DMS79 (cell line): ENCODE data around the gene SPTLC3.
"Not testable (repeated sequence)": the region's sequence is repeated elsewhere in the genome, so short reads cannot be mapped to it uniquely, and the experiment has no call there.

Experiments
- DNase-seq: peaks from one replicate; lab custom pipeline; 2025; lab: John Stamatoyannopoulos, UW

Gene SPTLC3

DNA sequence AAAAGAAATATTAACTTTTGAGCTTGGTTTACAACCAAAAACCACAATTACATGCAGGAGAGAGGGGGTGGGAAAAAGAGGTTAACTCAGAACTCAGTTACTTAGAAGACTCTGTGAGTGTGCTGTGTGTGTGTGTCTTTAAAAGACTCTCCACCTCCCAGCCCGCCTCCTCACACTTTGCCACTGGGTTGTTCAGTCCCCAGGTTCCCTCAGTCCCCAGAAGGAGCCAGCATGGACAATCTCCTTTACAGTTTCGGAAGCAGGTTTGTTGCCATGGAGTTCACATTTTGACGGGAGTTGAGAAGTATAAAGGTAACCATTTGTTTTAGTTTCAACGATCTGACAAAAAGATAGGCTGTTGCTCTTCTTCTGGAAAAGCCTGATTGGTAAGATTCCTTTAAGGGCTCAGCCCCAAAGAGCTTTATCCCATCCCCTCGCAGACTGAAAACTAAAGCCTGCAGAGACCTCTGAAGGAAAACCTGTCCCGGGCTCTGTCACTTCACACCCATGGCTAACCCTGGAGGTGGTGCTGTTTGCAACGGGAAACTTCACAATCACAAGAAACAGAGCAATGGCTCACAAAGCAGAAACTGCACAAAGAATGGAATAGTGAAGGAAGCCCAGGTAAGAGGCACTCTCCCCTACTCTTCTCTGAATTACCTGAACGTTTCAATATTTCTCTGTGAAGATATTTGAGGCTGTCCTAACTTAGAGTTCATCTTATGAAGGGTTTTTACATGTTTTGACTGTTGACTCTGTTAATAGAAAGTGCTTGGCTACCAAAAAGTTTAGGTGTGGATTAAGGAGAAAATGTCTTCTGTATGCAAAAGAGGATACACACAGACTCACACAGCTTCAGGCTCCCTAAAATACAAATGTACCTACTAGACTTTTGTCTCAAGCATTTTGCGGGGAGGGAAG, at the start of gene SPTLC3:
Gene SPTLC3 (plus strand): TSS at position 212 of the 921 bp plus-strand sequence. CDS start 296 bp downstream, at position 508.
- DNase-seq, result no peak

DNA sequence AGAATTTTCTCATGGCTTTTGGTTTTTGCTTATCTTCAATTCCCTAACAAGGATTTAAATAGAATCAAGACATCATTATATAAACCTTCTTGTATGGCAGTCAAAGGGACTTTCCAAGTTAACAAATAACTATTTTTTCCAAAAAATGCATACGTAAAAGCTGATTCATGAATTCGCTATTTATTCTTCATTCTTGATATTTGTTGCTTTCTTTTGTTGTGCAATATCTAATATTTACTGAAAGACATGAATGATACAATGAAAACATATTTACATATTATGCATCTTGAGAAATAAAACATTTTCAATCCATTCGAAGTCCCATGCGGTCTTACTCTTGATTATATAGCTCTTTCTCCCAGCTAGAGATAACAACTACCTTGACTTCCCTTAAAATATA, 47.0 kb upstream of the SPTLC3 start:
- no peak for DNase-seq

DNA sequence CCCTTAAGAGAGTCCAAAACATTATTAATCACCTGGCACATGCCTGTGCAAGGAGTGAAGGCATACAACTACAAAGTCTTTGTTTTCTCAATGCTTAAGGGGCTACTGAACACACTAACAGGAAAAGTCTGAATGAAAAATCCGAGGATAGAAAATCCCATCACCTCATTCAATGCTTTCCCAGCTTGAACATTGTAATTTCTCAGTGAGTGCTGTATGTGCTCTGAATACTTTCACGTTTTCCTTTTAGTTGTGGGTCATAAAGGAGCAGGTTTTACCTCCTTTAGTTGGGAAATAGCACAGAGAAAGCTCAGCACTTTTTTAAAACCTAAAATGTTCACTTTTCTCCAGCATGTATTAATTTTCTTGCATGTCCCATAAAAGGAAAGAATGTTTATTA, 45.9 kb upstream of the SPTLC3 start:
- DNase-seq, result no peak

DNA sequence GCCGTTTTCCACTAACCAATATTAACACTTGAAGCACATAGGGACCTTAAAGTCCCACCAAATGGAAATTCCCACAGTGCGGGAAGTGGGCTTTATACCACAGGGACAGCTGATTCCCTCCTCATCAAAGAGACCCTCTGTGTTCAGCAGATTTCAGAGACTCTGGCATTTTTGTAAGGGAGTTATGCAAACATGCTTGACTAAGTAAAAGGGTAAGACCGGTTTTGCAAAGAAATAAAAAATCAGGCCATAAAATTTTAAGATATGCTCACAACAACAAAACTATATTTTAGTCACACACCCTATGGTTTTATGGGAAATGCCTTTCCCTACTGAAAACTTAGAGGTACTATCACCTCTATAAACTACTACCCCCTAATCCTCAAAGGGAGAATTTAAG, 45.4 kb upstream of the SPTLC3 start:
- DNase-seq, result no peak

DNA sequence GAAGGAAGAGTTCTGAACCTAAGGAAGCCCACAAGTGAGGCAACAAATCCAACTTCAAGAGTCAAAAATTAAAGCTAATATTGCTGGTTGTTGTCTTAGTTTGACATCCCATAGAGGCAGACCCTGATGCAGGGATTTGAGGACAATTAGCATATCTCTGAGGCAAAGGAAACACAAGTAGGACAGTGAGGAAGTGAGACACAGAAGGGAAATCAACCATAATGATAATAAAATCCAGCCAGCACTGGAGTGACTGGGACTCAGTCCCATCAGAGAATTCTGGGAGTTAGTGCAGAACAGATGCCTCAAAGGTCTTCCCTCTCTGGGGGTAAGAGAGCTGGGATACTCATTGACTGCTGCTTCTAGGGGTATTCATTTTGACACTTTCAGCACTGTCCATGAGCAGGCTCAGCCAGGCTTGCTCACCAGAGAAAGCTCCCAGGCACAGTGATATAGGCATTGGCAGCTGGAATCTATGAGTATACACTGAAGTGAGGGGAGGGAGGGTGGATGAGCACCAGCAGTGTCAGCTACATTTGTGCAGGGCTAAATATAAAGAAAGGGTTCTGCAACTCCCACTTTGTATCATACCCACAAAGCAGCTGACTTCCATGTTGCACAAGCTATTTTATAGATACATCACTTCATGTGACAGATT, 43.4 kb upstream of the SPTLC3 start:
- DNase-seq, result no peak

DNA sequence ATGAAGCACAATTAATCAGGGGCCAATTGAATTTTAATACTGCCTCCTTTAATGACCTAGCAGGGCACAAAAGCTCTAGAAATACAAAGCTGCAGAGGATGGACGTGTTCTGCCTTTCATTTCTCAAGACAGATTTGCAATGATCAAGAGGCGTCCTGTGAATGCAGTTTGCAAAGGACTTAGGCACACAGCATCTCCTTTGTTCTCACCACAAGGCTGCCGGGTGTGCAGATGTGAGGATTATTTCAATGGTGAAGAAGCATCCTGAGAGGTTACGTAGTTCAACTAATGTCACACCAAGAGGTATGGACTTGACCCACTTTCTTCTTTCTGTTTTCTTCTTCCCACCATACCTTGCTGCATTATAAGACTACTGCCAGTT, 42.9 kb upstream of the SPTLC3 start:
- no peak for DNase-seq

DNA sequence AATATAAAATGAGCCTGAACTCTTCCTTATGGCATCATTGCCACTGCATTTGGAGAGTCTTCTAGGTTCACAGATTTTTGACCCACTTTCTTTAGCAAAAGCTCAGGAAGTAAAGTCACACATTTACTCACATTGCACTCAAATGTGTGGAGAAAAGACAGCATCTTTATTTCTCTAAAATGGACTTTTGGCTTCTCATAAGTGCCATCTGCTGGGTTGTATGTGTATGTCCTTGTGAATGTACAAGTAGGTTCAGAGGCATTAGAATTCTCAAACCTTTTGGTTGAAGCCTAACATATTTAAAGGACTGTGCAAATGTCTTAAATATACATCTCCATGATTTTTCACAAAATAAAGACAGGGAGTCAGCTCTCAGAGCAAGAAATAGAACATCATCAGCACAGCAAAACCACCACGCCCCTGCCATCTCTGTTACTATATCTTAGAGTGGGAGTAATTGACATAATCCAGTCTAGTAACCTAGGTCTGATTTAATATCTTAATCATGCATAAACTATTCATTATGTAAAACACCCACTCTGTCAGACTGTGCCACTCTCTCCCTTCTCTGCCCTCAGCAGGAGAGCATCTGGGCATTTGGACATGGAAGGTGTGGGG, 42.2 kb upstream of the SPTLC3 start:
- DNase-seq, result no peak

DNA sequence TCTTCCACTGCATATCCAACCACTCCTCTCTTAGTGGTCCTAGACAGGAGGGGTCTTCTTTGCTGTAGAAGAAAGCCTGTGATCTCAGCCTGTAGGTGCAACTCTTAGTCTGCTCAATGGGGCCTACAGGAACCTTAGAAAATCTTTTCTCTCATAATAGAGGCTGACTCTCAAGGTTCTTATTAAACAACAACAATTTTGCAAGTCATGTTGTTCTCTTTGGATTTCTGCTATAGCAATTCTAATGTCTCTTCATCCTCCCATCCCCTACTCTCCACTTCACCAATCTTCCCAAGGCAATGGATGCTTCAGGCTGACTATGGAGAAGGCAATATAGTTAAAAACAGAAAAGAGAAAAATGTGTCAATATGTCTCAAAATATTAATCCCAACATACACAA, 40.8 kb upstream of the SPTLC3 start:
- DNase-seq, result no peak

DNA sequence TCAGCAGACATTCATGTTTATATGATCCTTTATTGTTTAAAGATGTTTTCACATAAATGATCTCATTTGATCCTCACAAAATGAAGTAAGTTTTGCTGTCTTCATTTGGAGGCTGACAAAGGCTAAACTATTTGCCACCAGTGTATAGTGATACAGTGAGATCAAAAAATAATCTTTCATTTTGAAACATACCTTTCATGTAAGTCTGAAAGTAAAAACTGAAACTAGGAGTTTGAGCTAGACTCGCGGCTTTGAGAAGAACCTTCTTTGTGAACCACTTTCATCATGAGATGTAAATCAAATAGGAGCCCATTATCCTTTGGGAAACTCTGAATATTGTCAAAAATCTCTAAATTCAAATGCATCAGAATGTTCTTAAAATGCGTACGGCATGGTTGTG, 40.3 kb upstream of the SPTLC3 start:
- no peak for DNase-seq

DNA sequence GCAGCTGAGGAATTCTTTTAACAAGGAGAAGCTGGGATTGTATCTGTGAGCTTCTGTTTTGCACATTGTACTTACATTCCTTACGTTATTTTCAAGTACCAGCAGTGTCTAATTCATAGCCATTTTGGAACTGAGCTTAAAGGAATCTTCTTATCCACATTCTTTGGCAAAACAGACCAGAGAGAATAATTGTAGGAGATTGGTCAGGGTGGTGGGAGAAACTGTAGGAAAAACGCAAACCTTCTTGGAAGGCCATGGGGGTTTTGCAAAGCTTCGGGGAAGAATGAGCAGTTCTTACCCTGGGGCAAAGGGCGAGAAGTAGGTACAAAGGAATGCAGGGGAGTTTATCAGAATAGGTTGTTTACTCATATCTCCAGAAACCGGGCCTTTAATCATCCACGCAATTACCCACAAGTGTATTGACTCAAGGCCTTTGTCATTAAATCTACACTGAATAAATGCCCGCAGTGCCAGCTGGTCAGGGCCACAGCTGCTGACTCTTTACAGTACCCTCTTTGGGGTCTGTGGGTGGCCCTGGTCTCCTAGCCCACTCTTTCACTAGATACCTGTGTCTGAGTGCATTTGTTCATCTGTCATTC, 39.6 kb upstream of the SPTLC3 start:
- no peak for DNase-seq

DNA sequence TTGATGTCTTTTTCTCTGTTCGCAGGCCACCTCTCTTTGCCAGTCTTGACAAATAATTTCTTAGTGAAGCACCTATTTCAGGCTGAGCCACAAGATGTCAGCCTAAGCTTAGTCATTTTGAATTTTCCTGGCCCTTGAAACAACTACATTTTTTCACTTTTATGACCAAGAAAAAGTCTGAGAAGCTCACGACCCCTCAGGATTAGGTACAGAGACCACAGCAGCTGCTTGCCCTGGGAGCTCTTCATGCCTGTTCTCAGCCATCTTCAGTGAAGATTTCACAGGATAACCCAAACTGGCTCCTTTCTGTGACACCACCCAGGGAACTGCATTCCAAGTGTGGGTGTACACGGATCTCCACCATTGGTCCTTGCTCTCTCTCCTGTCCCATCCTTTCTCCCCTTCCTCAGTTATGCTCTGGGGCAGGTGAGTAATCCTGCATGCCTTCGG, 38.4 kb upstream of the SPTLC3 start:
- DNase-seq, result no peak

DNA sequence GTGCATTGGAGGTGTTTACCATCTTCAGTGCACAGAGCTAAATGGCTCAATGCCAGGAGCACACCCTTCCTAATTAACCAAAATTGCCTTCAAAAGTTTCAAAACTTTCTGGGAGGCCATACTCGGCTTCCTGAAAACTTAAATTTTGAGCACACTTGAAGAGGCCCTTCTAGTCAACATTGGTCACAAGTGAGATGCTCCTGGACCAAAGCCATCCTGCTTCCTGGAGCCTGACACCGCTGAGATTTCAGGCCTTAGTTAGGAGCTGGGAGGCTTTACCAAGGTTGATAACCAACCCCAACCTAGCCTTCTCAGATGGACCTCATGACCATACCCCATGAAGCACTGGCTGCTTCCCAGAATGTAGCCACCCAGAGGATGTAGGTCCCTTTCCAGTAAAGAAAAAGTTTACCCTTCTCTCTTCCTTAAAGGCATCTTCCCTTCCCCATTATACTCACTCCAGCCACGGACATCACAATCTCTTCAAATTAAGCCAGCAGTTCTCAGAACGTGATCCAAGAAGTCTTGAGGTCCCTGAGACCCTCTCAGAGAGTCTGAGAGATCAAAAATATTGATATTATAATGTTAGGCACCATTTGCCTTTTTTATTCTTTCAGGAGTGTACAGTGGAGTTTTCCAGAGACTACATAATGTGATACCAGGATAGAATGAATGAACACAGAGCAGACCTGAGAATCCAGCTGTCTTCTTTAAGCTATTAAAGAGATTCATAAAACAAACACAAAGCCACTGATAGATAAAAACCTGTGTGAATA, 32.8 kb upstream of the SPTLC3 start:
- DNase-seq, result no peak

DNA sequence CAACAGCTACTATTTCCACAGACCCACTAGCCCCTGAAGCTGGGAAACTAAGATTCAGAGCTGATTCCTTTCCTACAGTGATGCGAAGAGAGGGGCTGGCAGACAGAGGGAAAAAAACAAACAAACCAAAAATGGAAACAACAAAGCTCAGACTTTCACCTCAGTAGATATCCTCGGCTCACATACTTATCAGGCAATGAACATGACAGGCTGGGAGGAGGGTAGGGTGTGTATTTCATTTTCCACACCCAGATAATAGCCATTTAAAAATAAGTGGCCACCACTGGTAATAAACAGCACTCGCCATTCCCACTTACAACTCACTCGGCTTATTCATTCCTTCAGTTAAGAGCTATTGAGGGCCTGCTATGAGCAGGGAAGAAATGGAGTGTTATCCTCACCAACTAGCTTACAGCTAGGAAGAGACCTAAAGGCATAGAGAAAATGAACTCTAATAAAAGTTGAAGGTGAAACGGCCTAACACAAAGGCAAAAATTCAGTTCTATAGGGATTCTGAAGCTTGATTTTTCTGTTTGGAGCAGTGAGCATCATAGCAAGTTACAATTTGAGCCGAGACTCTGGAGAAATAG, 32.0 kb upstream of the SPTLC3 start:
- no peak for DNase-seq

DNA sequence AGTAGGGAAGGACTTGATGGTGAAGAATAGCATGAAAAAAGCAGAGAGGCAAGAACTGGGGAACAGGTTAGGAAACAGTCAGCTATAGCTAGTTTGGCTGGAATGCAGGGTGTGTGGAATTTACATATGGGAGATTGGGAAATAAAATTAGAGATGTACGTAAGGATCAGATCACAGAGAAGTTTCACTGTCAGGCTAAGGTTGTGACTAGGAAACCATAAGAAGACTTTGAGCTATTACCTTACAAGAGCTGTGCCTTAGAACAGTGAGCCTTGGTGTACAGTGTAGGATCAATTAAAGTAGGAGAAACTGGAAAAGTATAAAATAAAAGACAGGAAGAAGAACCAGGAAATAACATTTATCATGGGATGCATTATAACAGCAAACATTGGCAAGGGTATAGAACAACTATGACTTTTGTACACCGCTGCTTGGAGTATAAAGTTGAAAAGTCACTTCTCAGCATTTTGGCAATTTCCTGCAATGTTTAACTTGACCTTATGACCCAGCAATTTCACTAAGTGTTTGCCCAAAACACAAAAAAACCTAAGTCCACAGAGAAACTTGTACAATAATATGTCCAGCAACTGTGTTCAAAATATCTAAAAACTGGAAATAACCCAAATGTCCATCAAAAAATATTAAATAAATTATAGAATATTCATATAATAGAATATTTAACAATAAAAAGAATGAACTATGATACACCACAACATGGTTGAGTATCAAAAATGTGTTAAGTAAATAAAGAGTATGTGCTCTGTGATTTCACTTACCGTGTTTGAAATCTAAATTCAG, 31.2 kb upstream of the SPTLC3 start:
- no peak for DNase-seq

DNA sequence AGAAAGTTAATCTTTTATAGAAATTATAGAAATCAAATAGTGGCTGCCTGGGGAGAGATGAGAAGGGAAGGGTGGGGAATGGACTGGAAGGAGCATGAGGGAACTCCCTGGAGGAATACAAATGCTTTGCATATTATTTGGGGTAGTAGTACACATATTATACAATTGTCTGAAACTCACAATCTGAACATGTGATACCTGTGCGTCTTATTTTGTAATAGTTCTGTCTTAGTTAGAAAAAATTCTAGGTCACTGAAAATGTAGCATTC, 30.7 kb upstream of the SPTLC3 start:
- no peak for DNase-seq

DNA sequence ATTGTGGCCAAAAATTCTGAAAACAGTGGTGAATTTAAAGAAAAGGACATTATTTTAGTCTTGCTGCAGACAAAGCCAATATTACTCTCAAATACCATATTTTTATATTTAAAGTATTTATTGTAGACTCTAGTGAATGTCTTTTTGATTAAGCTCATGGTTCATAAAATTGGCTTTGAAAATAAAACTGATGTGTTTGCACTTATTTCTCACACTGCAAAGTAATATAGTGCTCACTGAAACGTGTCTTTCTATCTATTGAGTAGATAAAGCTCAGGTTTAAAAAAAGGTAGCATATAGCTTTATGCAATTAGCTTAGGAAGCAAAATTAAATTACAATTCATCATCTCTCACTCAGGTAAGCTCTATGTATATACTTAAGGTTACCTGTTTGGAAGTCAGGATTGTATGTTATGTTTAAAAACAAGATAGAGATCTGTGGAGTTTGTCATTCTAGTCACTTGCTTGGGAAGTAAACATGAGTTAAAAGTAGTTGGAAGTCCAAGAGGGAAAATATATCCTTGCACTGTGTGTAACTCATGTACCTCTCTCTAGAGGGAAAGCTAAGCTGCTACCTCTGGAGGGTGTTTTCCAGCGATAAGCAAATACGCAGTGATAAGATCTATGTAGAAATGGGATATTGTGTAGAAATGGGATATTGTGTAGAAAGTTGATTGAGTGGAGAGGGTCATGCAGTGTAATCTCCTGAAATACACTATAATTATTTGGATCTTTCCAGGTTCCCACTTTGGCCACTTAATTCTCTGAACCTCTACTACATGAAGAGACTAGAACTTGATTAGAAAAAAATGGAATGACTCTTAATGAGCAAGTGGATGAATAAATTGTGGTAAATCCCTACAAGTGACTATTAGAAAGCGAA, 29.9 kb upstream of the SPTLC3 start:
- DNase-seq, result no peak

DNA sequence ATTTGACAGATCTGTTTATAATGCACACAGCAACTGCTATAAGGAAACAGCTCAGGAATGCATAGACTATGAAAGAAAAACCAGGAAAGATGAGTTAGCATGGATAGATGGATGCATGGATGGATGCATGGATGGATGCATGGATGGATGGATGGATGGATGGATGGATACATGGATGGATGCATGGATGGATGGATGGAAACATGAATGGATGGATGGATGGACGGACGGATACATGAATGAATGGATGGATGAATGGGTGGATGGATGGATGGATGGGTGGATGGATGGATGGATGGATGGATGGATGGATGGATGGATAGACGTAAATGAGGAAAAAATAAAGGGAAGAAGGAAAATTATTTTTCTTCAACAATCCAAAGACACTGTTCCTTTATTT, 29.1 kb upstream of the SPTLC3 start:
- DNase-seq, result not testable (repeated sequence)

DNA sequence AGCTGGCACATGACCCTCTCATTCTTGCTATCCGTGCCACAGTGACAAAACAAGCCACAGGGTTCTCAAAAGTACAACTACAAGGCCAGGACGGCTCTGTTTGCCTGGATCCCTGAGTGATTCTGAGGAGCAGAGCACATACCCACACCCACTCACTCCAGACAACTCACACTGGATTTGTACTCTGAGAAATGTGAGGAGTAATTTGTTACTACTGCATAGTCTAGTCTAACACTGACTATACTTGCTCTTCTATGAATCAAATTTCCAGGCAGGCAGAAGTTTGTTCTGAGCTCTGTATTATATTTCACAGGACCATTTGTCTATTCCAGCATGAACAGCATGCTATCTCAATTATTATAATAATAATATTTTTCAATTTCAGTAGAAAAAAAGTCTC, 26.7 kb upstream of the SPTLC3 start:
- DNase-seq, result no peak

DNA sequence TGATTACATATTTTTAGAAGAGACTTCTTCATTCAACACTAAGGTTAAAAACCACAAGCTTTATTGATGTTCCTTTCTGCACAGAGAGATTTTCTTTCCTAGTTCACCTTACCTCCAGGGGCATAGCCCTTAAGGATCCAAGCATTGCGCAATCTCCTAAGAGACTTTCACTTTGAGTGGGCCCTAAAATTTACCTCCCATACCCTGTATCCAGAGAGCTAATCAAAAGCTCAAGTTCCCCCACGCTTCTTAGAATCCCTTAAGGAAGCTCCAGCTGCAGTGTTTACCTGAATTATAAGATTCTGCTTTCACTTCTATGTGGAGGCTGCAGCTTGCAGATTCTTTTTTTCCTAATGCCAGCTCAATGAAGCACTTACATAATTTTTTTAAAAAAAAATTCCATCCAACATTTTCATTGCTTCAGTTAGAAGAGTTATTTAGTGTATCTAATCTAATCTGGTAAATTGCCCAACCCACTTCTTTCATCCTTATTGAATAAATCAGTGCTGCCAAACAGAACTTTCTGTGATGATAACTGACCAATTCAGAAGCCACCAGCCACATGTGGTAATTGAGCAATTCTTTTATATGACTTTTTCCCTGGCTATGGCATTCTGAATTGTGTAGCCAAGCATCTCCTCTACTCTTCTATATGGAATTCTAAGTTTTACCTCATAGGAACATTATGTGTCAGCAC, 24.6 kb upstream of the SPTLC3 start:
- no peak for DNase-seq
